Posterior vena cava (tissue), 2 donors: ENCODE measurements around the gene CGRRF1. TPM values are rescaled to one million over a fixed set of nuclear protein-coding genes. Genes with fewer than 3 reads are reported as not detected.

Experiments
- DNase-seq: peaks from one replicate; pipeline ENCODE4 v3.0.0-alpha.2; 2020; ENCODE audit warnings: low spot score
- intact Hi-C, 2 donors: fragments of 100-400 bp; cut with DNase I; formaldehyde crosslinking; loops; one replicate each; pipeline versions ENCODE4 v1.14.1 to v1.14.2; 2022 to 2023
- long read RNA-seq, 2 donors: library from polyadenylated mRNA; unstranded; transcript quantifications; one replicate each; pipeline ENCODE4 v2.0.0, GENCODE V29; 2020 to 2021
- total RNA-seq, 2 donors: library from RNA; stranded (reverse); fragmentation: NEBNext Ultra II Directional; extraction: Animal tissue kit (Norgen Biotek cat#: 25700); gene quantifications; one replicate each; pipeline ENCODE4 v1.2.1, GENCODE V29; 2021
- donor health status: DM: yes; HTN: yes; CAD: no.
- donor health status: DM: yes; HTN: yes; CAD: no.

Gene CGRRF1
- total RNA-seq, result 10 to 100 TPM; 27.5 to 32.6 TPM
- long read RNA-seq, donor 1, transcript CGRRF1-201 (6 exons, 2,057 nt), result major isoform, 6 of 9 reads
- long read RNA-seq, donor 1, partial matches to known transcripts, result 0 of 9 reads
- long read RNA-seq, donor 1, other reads (novel, unspliced or antisense), result 2 of 9 reads
- long read RNA-seq, donor 2, transcript CGRRF1-201 (6 exons, 2,057 nt), result major isoform, 49 of 56 reads
- long read RNA-seq, donor 2, partial matches to known transcripts, result 0 of 56 reads
- long read RNA-seq, donor 2, other reads (novel, unspliced or antisense), result 5 of 56 reads

DNA sequence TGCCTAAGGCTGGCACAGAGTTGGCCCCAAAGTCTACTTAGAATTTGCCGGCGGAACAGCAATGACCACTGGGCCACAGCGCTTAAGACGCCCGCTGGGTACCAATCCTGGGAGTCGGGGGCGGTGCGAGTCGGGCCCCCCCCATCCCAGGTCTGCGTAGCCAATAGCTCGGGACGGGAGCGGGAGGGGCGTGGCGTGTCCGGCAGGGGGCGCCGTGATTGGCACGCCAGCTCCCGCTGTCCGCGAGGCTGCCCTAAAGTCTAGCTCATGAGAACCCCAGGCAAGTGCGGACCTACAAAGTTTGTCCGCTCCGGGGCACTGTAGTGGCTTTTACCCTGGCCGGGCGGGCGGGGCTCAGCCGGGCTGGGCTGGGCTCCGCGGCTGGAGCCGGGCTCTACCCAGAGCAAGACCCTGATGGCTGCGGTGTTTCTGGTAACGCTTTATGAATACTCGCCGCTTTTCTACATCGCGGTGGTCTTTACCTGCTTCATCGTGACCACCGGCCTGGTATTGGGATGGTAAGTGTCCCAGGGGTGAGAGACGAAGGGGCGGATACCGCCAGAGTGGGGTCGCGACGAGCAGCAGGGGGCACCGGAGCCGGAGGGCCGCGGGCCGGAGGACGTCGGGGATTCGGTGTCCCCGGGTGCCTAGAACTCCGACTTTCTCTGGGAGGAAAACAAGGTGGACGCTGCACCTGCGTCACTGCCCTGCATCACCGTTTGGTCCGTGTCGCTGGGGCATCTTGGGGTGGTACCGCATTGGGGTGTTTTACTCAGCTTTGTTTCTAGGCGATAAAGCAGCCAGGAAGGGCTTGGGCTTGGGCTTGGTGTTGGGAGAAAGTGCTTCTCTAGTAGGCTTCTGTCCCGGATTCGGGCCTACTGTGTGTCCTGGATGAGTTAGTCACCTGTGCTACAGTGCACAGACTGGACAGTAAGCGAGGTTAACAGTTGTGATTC is at the start of gene CGRRF1:
Gene CGRRF1, plus strand, starts transcription at position 361 of the 956 bp plus-strand sequence. Its CDS starts 54 bp downstream, at position 415.
- DNase-seq, result peak; percentile 99
- intact Hi-C loops, result loop anchor here in 1 of 2 donors (5.0 kb wide), 1 partner anchor 1087 kb away; no protein-coding TSS in a partner anchor

- intact Hi-C loops, result no loop called here
- DNase-seq, result no peak
These were observed 47.7 kb upstream of the CGRRF1 start for GRCh38 chr14:54462048-54462447.

- intact Hi-C loops, result no loop called here
These were observed 44.1 kb upstream of the CGRRF1 start for GRCh38 chr14:54465654-54466053.

DNA sequence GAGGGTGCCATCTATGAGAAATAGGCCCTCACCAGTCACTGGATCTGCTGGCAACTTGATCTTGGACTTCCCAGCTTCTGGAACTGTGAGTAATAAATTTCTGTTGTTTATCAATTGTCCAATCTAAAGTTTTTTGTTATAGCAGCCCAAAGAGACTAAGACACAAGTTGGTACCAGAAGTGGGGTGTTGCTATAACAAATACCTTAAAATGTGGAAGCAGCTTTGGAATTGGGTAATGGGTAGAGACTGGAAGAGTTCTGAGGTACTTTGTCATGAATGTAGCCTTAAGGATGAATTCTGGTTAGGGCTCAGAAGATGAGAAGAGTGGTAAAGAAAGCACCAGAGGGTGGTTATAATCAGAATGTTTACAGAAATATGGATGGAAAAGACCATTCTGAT is 42.4 kb upstream of the CGRRF1 start:
- no peak for DNase-seq
- intact Hi-C loops, result no loop called here

More at GRCh38 chr14:54465654-54466053, 44.1 kb upstream of the CGRRF1 start:
- DNase-seq, result no peak

- intact Hi-C loops, result no loop called here
- no peak for DNase-seq
These were observed 39.0 kb upstream of the CGRRF1 start for GRCh38 chr14:54470701-54471100.

DNA sequence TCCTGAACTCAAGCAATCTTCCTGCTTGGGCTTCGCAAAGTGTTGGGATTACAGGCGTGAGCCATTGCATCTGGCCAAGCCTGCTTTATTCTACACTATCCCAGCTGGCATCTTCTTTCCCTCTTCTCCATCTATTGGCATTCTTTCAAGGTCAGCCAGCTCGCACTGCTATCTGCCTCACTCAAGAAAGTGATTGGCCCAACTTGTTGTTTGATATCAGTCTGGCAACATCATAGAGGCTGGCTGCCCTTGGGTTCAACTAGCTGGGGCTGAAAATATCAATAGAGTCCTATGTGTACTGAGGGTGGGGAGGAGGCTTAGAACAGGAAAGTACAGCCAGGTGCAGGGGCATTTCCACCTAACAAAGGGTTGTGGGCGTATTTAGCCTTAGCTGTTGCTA is 38.1 kb upstream of the CGRRF1 start:
- intact Hi-C loops, result no loop called here
- DNase-seq, result no peak

DNA sequence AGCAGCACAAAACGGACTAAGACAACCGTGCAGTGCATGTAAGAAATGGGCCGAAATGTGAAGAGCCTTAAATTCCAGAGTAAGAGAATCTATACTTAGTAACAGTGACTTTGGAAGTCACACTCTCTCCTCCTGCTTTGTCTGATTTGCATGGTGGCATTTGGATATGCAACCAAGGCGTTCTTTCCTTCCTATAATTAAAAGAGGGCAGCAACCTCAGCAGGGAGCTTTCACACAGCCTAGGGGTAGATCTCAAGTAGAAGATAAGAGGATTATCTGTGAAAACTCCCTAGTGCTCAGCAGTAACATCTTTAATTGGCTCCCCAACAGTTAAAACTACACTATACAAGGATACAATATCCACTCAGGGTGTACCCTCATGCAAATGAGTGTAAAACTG is 37.4 kb upstream of the CGRRF1 start:
- no peak for DNase-seq
- intact Hi-C loops, result no loop called here

DNA sequence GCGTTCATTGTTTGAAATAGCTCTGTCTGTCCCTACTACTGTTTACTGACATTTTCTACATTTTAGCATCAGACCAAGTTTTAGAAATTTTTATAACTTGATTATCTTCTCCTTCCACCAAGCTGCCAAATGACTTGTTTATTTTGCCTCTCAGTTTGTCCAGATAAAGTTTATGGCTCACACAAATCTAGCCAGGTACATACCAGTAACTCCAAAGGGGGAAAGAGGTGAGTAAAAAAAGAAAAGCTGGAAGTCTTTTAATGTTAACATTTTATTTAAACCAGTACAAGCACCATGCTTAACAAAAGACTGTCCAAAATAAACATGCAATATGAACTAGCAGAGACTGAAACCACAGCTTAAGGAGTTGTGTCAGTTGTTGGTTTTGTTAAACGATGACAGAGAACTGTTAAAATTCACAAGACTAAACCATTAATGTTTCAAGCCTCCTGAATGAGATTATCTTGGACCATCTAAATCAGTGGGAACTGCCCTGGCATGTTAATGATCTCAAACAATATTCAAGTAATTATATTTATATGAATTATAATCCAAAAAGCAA is 35.4 kb upstream of the CGRRF1 start:
- no peak for DNase-seq
- intact Hi-C loops, result no loop called here

DNA sequence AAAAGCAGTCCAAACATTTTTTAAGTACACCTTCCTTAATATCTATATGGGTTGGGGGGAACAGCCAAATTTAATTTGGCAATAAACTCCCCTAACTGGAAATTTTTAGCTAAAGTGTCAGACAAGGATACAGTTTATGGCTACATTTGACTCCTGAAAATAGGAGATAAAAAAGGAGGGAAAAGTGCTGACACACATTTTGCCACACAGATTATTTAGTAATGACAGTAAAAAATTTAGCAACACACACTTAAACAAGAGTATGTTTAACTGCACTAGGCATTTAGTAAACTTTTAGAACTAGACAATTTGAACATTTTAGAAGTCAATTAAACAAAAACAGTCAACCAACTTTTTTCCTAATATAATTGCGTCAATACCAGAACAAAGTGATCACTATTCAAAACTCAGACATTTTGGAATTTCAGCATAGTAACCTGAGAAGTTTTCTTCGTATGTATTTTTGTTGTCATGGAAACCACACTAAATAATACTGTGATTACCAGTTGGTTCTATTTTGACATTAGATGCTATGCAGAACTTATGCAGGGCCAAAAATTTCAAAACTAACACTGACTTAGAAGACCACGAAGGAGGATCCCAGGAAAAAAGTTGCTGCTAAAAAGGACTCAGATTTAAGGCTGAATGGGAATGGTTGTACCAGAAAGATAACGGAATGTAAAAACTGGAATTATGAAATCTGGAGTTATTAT is 34.4 kb upstream of the CGRRF1 start:
- DNase-seq, result no peak
- intact Hi-C loops, result loop anchor here in 1 of 2 donors (5.0 kb wide), 1 partner anchor 1238 kb away; no protein-coding TSS in a partner anchor

- intact Hi-C loops, result loop anchor here in 1 of 2 donors (5.0 kb wide), 1 partner anchor 1239 kb away; no protein-coding TSS in a partner anchor
- no peak for DNase-seq
These were observed 33.8 kb upstream of the CGRRF1 start for GRCh38 chr14:54475911-54476310.

GRCh38 chr14:54478636-54479215 is 31.0 kb upstream of the CGRRF1 start:
- intact Hi-C loops, result loop anchor here in 1 of 2 donors (5.0 kb wide), 1 partner anchor 1241 kb away; no protein-coding TSS in a partner anchor
- no peak for DNase-seq

DNA sequence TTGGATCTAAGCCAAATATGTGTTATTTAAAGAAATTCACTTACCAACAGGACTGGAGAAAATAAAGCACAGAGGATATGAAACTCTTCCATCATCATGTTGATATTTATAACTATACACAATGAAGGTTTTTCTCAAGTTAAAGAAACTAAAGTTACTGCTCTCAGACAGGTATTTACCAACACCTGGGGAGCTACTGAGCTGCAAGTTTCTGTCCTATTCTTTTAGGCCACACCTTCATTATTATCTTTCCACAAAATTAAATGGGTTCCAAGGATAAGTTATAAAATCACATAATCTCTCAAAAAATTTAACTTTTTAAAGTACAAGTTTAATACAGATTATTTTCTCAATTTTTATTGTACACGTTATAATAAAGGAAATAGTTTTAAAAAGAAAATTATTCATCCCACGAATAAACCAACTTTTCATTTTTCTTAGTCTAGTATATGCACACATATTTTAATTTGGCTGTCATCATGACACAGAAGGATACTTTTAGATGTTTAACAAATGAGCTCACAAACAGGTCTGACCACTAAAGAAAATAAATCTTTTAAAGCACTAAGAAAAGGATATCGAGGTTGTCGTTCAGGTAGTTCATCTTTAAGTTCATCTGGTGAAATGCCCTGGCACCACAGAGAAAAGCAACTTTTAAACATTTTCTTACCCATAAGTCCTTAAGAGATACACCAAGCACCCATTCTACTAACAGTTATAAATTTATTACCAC is 28.7 kb upstream of the CGRRF1 start:
- DNase-seq, result no peak

DNA sequence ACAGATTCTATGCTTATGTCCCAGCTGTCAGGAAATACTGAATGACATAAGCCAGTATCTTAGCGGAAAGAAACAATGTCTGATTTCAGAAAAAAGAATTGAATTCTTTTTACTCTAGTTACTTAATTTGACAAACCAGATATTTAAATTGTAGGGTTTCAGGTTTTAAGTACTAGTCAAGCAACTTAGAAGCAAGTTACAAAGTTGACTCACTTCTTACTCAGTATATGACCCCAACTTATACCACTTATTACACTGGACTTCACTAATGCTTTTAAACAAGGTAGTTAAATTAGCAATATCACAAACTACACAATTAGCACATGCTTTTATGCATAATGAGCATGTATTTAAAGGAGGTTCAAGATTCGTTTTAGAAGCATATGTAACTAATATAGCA is 28.0 kb upstream of the CGRRF1 start:
- no peak for DNase-seq
- intact Hi-C loops, result no loop called here

More for the DNA sequence above, 28.7 kb upstream of the CGRRF1 start:
- intact Hi-C loops, result no loop called here

- DNase-seq, result no peak
- intact Hi-C loops, result no loop called here
These were observed 26.5 kb upstream of the CGRRF1 start for GRCh38 chr14:54483073-54483745.

GRCh38 chr14:54483846-54484245 is 25.9 kb upstream of the CGRRF1 start:
- intact Hi-C loops, result no loop called here

DNA sequence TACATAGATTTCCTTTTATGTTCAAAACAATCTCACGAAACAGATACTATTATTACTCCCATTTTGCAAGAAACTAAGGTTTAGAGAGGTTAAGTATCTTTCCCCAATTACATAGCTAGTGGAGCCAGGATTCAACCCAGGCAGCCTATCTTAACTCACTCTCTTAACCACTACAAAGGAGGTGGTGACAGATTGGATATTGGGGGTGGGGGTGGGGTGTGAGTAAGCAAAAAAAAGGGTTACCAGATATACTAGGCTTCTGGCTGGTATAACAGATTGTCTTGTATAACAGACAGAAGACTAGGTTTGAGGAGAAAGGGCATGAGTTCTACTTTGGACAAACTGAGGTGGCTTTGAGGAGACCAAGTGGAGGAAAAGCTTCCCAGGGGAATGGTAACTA is 23.0 kb upstream of the CGRRF1 start:
- intact Hi-C loops, result no loop called here
- no peak for DNase-seq

More at GRCh38 chr14:54483846-54484245, 25.9 kb upstream of the CGRRF1 start:
- no peak for DNase-seq

- no peak for DNase-seq
- intact Hi-C loops, result no loop called here
These were observed 21.9 kb upstream of the CGRRF1 start for GRCh38 chr14:54487771-54488170.

DNA sequence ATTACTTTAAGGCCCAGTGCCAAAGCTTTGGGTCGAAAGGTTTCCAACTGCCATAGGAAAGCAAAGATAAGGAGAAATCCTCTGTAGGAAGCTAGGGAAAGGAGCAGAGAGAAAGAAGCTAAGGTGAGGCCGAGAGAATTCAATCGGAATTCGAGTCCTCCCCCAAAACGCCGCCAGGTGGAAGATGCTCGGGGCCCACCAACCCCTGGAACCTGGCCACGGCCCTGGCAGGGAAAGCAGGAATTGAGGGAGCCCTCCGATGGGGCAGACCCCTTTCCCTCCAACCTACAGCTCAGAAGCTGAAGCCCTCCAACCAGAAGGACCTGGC is 21.4 kb upstream of the CGRRF1 start:
- intact Hi-C loops, result no loop called here
- no peak for DNase-seq
